H1 (cell line): Measurements from ENCODE around the gene DHX38. TPM values are rescaled to one million over a fixed set of nuclear protein-coding genes. Genes with fewer than 3 reads are reported as not detected.
A peak's percentile ranks its signal among the peaks of the same experiment; 100 is the strongest.

Experiments
- CTCF ChIA-PET: fragments of 300-600 bp; sonication (Branson Sonifier 250); formaldehyde crosslinking; loops from one replicate; lab custom pipeline; 2021; ENCODE audit not compliant: partially characterized antibody; lab: Charles Lee
- POLR2A ChIA-PET: fragments of 300-600 bp; sonication (Branson Sonifier 250); formaldehyde crosslinking; loops from one replicate; lab custom pipeline; 2021; ENCODE audit warnings: inconsistent platforms; ENCODE audit not compliant: partially characterized antibody; lab: Charles Lee
- DNase-seq, 2 experiments: peaks; one replicate each; pipeline versions ENCODE4 v3.0.0 to v3.0.0-alpha.2; 2010 to 2022; ENCODE audit warnings: low spot score in 2 of 2, low read depth in 1 of 2, mixed read lengths in 1 of 2
- FAIRE-seq: peaks from 2 replicates; lab custom pipeline; 2011; peaks lifted over from hg19 to GRCh38; lab: Jason Lieb, UNC
- H2AFZ ChIP-seq: 2 replicates; pipeline ENCODE4 v1.8.1; 2012; ENCODE audit warnings: low read length, inconsistent platforms
- H2AK5ac ChIP-seq: 2 replicates; pipeline ENCODE4 v1.6.1; 2013; ENCODE audit warnings: low read depth, low read length
- H2BK120ac ChIP-seq: replicated peaks from 2 replicates; pipeline ENCODE3; 2013; ENCODE audit warnings: low read depth, low read length, inconsistent platforms
- H2BK12ac ChIP-seq: 2 replicates; pipeline ENCODE4 v1.6.1; 2013; ENCODE audit warnings: low read depth, low read length
- H2BK15ac ChIP-seq: 2 replicates; pipeline ENCODE4 v1.6.1; 2013; ENCODE audit warnings: low read length
- H2BK20ac ChIP-seq: 2 replicates; pipeline ENCODE4 v1.6.1; 2013; ENCODE audit warnings: low read length
- H2BK5ac ChIP-seq: 2 replicates; pipeline ENCODE4 v1.6.1; 2013; ENCODE audit warnings: low read depth, low read length
- H3K14ac ChIP-seq: 2 replicates; pipeline ENCODE4 v1.6.1; 2013; ENCODE audit warnings: inconsistent platforms; ENCODE audit not compliant: insufficient read length
- H3K18ac ChIP-seq: 2 replicates; pipeline ENCODE4 v1.6.1; 2013; ENCODE audit warnings: low read length; ENCODE audit errors: extremely low read depth
- H3K23ac ChIP-seq: 2 replicates; pipeline ENCODE4 v1.6.1; 2013; ENCODE audit warnings: inconsistent platforms; ENCODE audit not compliant: insufficient read length
- H3K23me2 ChIP-seq: 2 replicates; pipeline ENCODE4 v1.6.1; 2013; ENCODE audit warnings: low read depth, low read length
- H3K27ac ChIP-seq: 2 replicates; pipeline ENCODE4 v1.6.1; 2011; ENCODE audit warnings: low read depth, low read length, inconsistent platforms
- H3K27me3 ChIP-seq, 4 experiments: replicated peaks in 1 of 4; 1 replicate in 1 of 4; 2 replicates in 3 of 4; pipeline versions ENCODE4 v1.6.1 to v1.8.1; 2011 to 2013; ENCODE audit warnings: low read length in 3 of 4, mild to moderate bottlenecking in 3 of 4, inconsistent platforms in 2 of 4, mixed read lengths in 2 of 4, moderate library complexity in 1 of 4; ENCODE audit not compliant: control insufficient read depth in 3 of 4, insufficient read depth in 3 of 4; ENCODE audit errors: extremely low read depth in 1 of 4
- H3K36me3 ChIP-seq, 4 experiments: 2 replicates each; pipeline versions ENCODE4 v1.6.1 to v1.8.1; 2011 to 2013; ENCODE audit warnings: mild to moderate bottlenecking in 4 of 4, low read length in 3 of 4, moderate library complexity in 2 of 4, control low read depth in 1 of 4, inconsistent platforms in 1 of 4; ENCODE audit not compliant: insufficient read depth in 4 of 4, control insufficient read depth in 2 of 4
- H3K4ac ChIP-seq: replicated peaks from 2 replicates; pipeline ENCODE3; 2013; ENCODE audit warnings: low read length, low read depth, mixed read lengths, inconsistent platforms; ENCODE audit not compliant: insufficient read length
- H3K4me1 ChIP-seq, 4 experiments: replicated peaks in 1 of 4; 1 replicate in 1 of 4; 2 replicates in 3 of 4; pipeline versions ENCODE4 v1.6.1 to v1.8.1; 2011 to 2013; ENCODE audit warnings: low read length in 3 of 4, inconsistent platforms in 2 of 4, mixed read lengths in 1 of 4; ENCODE audit not compliant: insufficient read depth in 4 of 4, control insufficient read depth in 3 of 4
- H3K4me2 ChIP-seq, 2 experiments: 2 replicates each; pipeline versions ENCODE4 v1.6.1 to v1.8.1; 2011 to 2013; ENCODE audit warnings: low read depth in 2 of 2, low read length in 2 of 2, control low read depth in 1 of 2, inconsistent platforms in 1 of 2, mild to moderate bottlenecking in 1 of 2; ENCODE audit not compliant: insufficient read depth in 1 of 2
- H3K4me3 ChIP-seq, 4 experiments: fragments of 200-600, 300-600 bp in 1 of 4; sonication (generic), shearing (Covaris generic), sonication (Bioruptor Twin) in 1 of 4; 2 replicates each; pipeline versions ENCODE4 v1.5.1 to v1.8.1; 2011 to 2016; ENCODE audit warnings: low read length in 4 of 4, low read depth in 3 of 4, control low read depth in 2 of 4, inconsistent platforms in 2 of 4, mild to moderate bottlenecking in 2 of 4, mixed read lengths in 1 of 4, moderate library complexity in 1 of 4; ENCODE audit not compliant: insufficient read depth in 2 of 4; ENCODE audit errors: extremely low read depth in 1 of 4
- H3K56ac ChIP-seq: replicated peaks from 2 replicates; pipeline ENCODE3; 2013; ENCODE audit warnings: low read depth, mild to moderate bottlenecking, mixed read lengths, low read length, inconsistent platforms; ENCODE audit not compliant: insufficient read length
- H3K79me1 ChIP-seq: 2 replicates; pipeline ENCODE4 v1.6.1; 2013; ENCODE audit warnings: low read depth, low read length, control low read depth
- H3K79me2 ChIP-seq, 2 experiments: 2 replicates each; pipeline versions ENCODE4 v1.6.1 to v1.8.1; 2012 to 2013; ENCODE audit warnings: low read length in 2 of 2, mild to moderate bottlenecking in 2 of 2, inconsistent platforms in 1 of 2; ENCODE audit not compliant: insufficient read depth in 2 of 2, control insufficient read depth in 1 of 2
- H3K9ac ChIP-seq, 4 experiments: replicated peaks in 1 of 4; 1 replicate in 1 of 4; 2 replicates in 3 of 4; pipeline versions ENCODE4 v1.6.1 to v1.8.1; 2011 to 2013; ENCODE audit warnings: low read depth in 3 of 4, low read length in 3 of 4, control low read depth in 2 of 4, mild to moderate bottlenecking in 2 of 4, moderate library complexity in 2 of 4, inconsistent platforms in 1 of 4; ENCODE audit errors: extremely low read depth in 1 of 4
- H3K9me3 ChIP-seq, 2 experiments: 2 replicates each; pipeline versions ENCODE4 v1.6.1 to v1.8.1; 2012 to 2013; ENCODE audit warnings: mild to moderate bottlenecking in 2 of 2, moderate library complexity in 2 of 2, control low read depth in 1 of 2, inconsistent platforms in 1 of 2, low read depth in 1 of 2, low read length in 1 of 2, mixed read lengths in 1 of 2; ENCODE audit not compliant: insufficient read depth in 2 of 2
- H4K20me1 ChIP-seq, 2 experiments: replicated peaks in 1 of 2; 2 replicates each; pipeline versions ENCODE3 to v1.8.1; 2011 to 2013; ENCODE audit warnings: inconsistent platforms in 2 of 2, low read length in 2 of 2, mild to moderate bottlenecking in 1 of 2; ENCODE audit not compliant: insufficient read depth in 2 of 2, control insufficient read depth in 1 of 2
- H4K5ac ChIP-seq: 2 replicates; pipeline ENCODE4 v1.6.1; 2013; ENCODE audit warnings: low read length, low read depth, mixed read lengths, inconsistent platforms; ENCODE audit not compliant: insufficient read length
- H4K8ac ChIP-seq: 2 replicates; pipeline ENCODE4 v1.8.0; 2013; ENCODE audit warnings: mild to moderate bottlenecking, moderate library complexity, low read length, inconsistent platforms; ENCODE audit not compliant: insufficient read depth; ENCODE audit errors: extremely low read depth
- H4K91ac ChIP-seq: replicated peaks from 2 replicates; pipeline ENCODE3; 2013; ENCODE audit warnings: low read length, mixed read lengths, inconsistent platforms; ENCODE audit not compliant: insufficient read length
- CBX5 ChIP-seq: fragments of 300-800, 300-1000 bp; sonication (generic); IDR thresholded peaks from 2 replicates; pipeline ENCODE4 v1.7.1; 2016; ENCODE audit warnings: antibody characterized with exemption, low read length, low read depth
- WGBS, 2 experiments: shearing (Covaris generic) in 1 of 2; methylation state at CpG; one replicate each; pipeline versions ENCODE4 v1.1.6 to v1.1.7; 2013 to 2015; ENCODE audit warnings: low lambda C conversion rate in 2 of 2, mixed read lengths in 2 of 2, inconsistent platforms in 1 of 2, low coverage in 1 of 2, missing lambda C conversion rate in 1 of 2; ENCODE audit not compliant: insufficient replicate concordance in 2 of 2, insufficient coverage in 1 of 2, insufficient read length in 1 of 2; ENCODE audit errors: extremely low coverage in 1 of 2, missing lambda C conversion rate in 1 of 2; 5-methylcytosine and 5-hydroxymethylcytosine counted together
- polyA plus RNA-seq, 7 experiments: library from polyadenylated mRNA; depleted of rRNA in 3 of 7; stranded (reverse) in 5 of 7; unstranded in 2 of 7; fragments of >200 nt in 5 of 7; fragments of 200-250 nt in 2 of 7; gene quantifications; 1 replicate in 5 of 7; 2 replicates in 1 of 7; 4 replicates in 1 of 7; pipeline versions ENCODE4 v1.2.1 to v1.2.3, GENCODE V29; 2011 to 2013; ENCODE audit warnings: missing spikeins in 2 of 7, mixed read lengths in 2 of 7
- total RNA-seq: library from RNA; stranded (reverse); fragmentation: NEBNext Ultra II Directional; extraction: Animal tissue kit (Norgen Biotek cat#: 25700); gene quantifications from 2 replicates; pipeline ENCODE4 v1.2.1, GENCODE V29; 2021

The DHX38 gene
- total and polyA plus RNA-seq, 2 of the 8 experiments (the other 6 are each of a cell fraction or from before 2014, with no cell fraction given), result 27.3 to 53.5 TPM

DNA sequence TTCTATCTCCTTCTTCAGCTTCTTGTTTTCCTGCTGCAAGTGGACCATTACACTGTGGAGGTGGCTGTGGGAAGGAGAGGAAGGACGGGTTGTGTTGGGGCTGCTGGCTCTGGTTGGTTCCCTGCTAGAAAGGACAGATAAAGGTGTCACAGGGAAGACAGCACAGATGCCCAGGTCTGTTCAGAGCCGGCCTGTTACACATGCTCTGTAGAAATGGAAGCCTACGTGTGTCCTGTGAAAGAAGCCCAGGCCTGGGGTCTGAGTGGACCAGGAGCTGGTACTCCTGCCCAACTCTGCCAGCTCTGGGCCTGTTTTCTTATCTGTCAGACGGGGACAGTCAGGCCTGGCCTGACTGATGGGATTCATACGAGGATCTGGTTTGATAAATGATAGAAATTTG, 26.4 kb downstream of the DHX38 start:
- H3K79me1 ChIP-seq, result no peaks in the 10 kb centered on the region
- H3K4me2 ChIP-seq, result no peak overlapping the region
- no peak overlapping the region for H3K9ac ChIP-seq
- no peak overlapping the region for H2BK15ac ChIP-seq
- no peaks in the 10 kb centered on the region for H3K36me3 ChIP-seq
- 88% methylated on average over 5 of the region's 5 CpGs; no CpG with 5 or more reads in 1 of the 2 experiments for WGBS, 2 experiments
- H3K4me1 ChIP-seq, result no peaks in the 10 kb centered on the region; a peak in 2 of 7 replicates
- FAIRE-seq (no peak), DNase-seq (peak in 1 of 2 experiments; percentile 33)
- no peak overlapping the region for H2BK5ac ChIP-seq
- no peak overlapping the region for H2BK12ac ChIP-seq
- no peaks in the 10 kb centered on the region for H3K23me2 ChIP-seq
- H2BK20ac ChIP-seq, result no peak overlapping the region
- H4K91ac ChIP-seq, result no peak overlapping the region
- ChIA-PET POLR2A (interaction anchor here (1.2 kb wide), 1 partner anchor 12 kb away, joined by 3 read pairs; no protein-coding TSS in a partner anchor), CTCF (interaction anchor here (0.6 to 2.1 kb wide), 5 partner anchors 8 to 937 kb away, joined by 3 to 8 read pairs (median 4); no protein-coding TSS in a partner anchor)
- no peak overlapping the region for H4K8ac ChIP-seq
- H3K4ac ChIP-seq, result no peak overlapping the region
- no peaks in the 10 kb centered on the region for H3K27me3 ChIP-seq
- no peak overlapping the region for H3K4me3 ChIP-seq
- H3K79me2 ChIP-seq, result no peaks in the 10 kb centered on the region
- H3K9me3 ChIP-seq, result no peaks in the 10 kb centered on the region
- H3K14ac ChIP-seq, result no peak overlapping the region
- H4K20me1 ChIP-seq, result no peaks in the 10 kb centered on the region
- no peak overlapping the region for H2AK5ac ChIP-seq
- no peak overlapping the region for H3K18ac ChIP-seq
- H4K5ac ChIP-seq, result no peak overlapping the region
- H3K23ac ChIP-seq, result no peak overlapping the region
- H2BK120ac ChIP-seq, result no peak overlapping the region
- TF ChIP-seq CBX5, result no peak
- no peak overlapping the region for H3K27ac ChIP-seq
- H3K56ac ChIP-seq, result no peak overlapping the region
- no peak overlapping the region for H2AFZ ChIP-seq
